HG02981 (cell line): Measurements from ENCODE around the gene SARM1.
A peak's percentile ranks its signal among the peaks of the same experiment; 100 is the strongest.
"Not testable (repeated sequence)": the region's sequence is repeated elsewhere in the genome, so short reads cannot be mapped to it uniquely, and the experiment has no call there.

Experiments used
- ATAC-seq: cut with Tn5 transposase; IDR thresholded peaks from one replicate; pipeline ENCODE4 v1.9.1; 2021; ENCODE audit warnings: mild to moderate bottlenecking, moderate library complexity; ENCODE audit not compliant: unreplicated experiment

The SARM1 gene

GRCh38 chr17:28371245-28372202 is at the start of gene SARM1:
Gene SARM1 (plus strand): TSS chr17:28371694. CDS start chr17:28372033, 339 bp downstream.
- ATAC-seq: peak; percentile 64

GRCh38 chr17:28324267-28324745 is 47.2 kb upstream of the SARM1 start:
- ATAC-seq: no peak

GRCh38 chr17:28324781-28325180 is 46.7 kb upstream of the SARM1 start:
- ATAC-seq: no peak

GRCh38 chr17:28325211-28325610 is 46.3 kb upstream of the SARM1 start:
- no peak for ATAC-seq

GRCh38 chr17:28326114-28326513 is 45.4 kb upstream of the SARM1 start:
- ATAC-seq: no peak

GRCh38 chr17:28327031-28327607 is 44.4 kb upstream of the SARM1 start:
- peak; percentile 66 for ATAC-seq

GRCh38 chr17:28327709-28328108 is 43.8 kb upstream of the SARM1 start:
- ATAC-seq: no peak

GRCh38 chr17:28328325-28328724 is 43.2 kb upstream of the SARM1 start:
- no peak for ATAC-seq

GRCh38 chr17:28330671-28331070 is 40.8 kb upstream of the SARM1 start:
- no peak for ATAC-seq

GRCh38 chr17:28331891-28332420 is 39.5 kb upstream of the SARM1 start:
- no peak for ATAC-seq

- no peak for ATAC-seq
Observed at GRCh38 chr17:28333083-28333746, 38.3 kb upstream of the SARM1 start.

GRCh38 chr17:28334171-28334570 is 37.3 kb upstream of the SARM1 start:
- no peak for ATAC-seq

- ATAC-seq: no peak
Observed at GRCh38 chr17:28334666-28335200, 36.8 kb upstream of the SARM1 start.

GRCh38 chr17:28335201-28335958 is 36.1 kb upstream of the SARM1 start, which contains the start of the genes IFT20 and TNFAIP1:
Gene IFT20 (minus strand): TSS chr17:28335472. CDS start chr17:28331985, 3,487 bp downstream.
Gene TNFAIP1 (plus strand): TSS chr17:28335761. CDS start chr17:28339522, 3,761 bp downstream.
- peak; percentile 96 for ATAC-seq

- ATAC-seq: no peak
Observed at GRCh38 chr17:28335959-28336871, 35.3 kb upstream of the SARM1 start.

GRCh38 chr17:28338056-28338768 is 33.3 kb upstream of the SARM1 start:
- ATAC-seq: no peak

GRCh38 chr17:28338769-28339212 is 32.7 kb upstream of the SARM1 start:
- ATAC-seq: not testable (repeated sequence)

GRCh38 chr17:28339431-28339830 is 32.1 kb upstream of the SARM1 start:
- ATAC-seq: no peak
